A673 (cell line): ENCODE measurements around the gene DLEC1. TPM values are rescaled to one million over a fixed set of nuclear protein-coding genes. Genes with fewer than 3 reads are reported as not detected.

Source experiments
- BruUV-seq: library from RNA; stranded (reverse); fragments of 400-500 nt; replicated peaks from 2 replicates; lab custom pipeline; 2021; lab: Mats Ljungman, UMichigan
- CTCF ChIA-PET: fragments of 300-600 bp; sonication (Branson Sonifier 250); formaldehyde crosslinking; loops from one replicate; lab custom pipeline; 2022; ENCODE audit warnings: antibody characterized with exemption; lab: Charles Lee
- POLR2A ChIA-PET: fragments of 300-600 bp; sonication (Branson Sonifier 250); formaldehyde crosslinking; loops from one replicate; lab custom pipeline; 2022; ENCODE audit warnings: antibody characterized with exemption; ENCODE audit not compliant: low non-redundant PET; lab: Charles Lee
- DNase-seq: peaks from one replicate; pipeline ENCODE4 v3.0.0-alpha.2; 2015; ENCODE audit warnings: low spot score
- H3K27ac ChIP-seq: fragments of 200-600 bp; sonication (generic); 2 replicates; pipeline ENCODE4 v1.5.1; 2016; ENCODE audit warnings: mixed run types, low read depth, mild to moderate bottlenecking, mixed read lengths, antibody characterized with exemption, low read length; ENCODE audit not compliant: poor library complexity, severe bottlenecking
- H3K27me3 ChIP-seq: fragments of 200-600 bp; sonication (generic); replicated peaks from 2 replicates; pipeline ENCODE4 v1.6.1; 2017; ENCODE audit warnings: mixed run types, low read depth, mild to moderate bottlenecking, mixed read lengths, antibody characterized with exemption, low read length; ENCODE audit not compliant: insufficient read depth, poor library complexity
- H3K36me3 ChIP-seq: fragments of 200-600 bp; sonication (generic); 2 replicates; pipeline ENCODE4 v1.6.1; 2016; ENCODE audit warnings: mixed run types, mild to moderate bottlenecking, mixed read lengths, antibody characterized with exemption, low read length; ENCODE audit not compliant: insufficient read depth, poor library complexity, severe bottlenecking
- H3K4me1 ChIP-seq: fragments of 200-600 bp; sonication (generic); 2 replicates; pipeline ENCODE4 v1.6.1; 2017; ENCODE audit warnings: mixed run types, mild to moderate bottlenecking, mixed read lengths, antibody characterized with exemption, low read length; ENCODE audit not compliant: insufficient read depth, poor library complexity, severe bottlenecking
- H3K4me3 ChIP-seq: fragments of 200-600 bp; sonication (generic); 2 replicates; pipeline ENCODE4 v1.5.1; 2016; ENCODE audit warnings: low read depth, mixed run types, mild to moderate bottlenecking, mixed read lengths, low read length; ENCODE audit not compliant: poor library complexity, severe bottlenecking
- H3K9me3 ChIP-seq: fragments of 200-600 bp; sonication (generic); 2 replicates; pipeline ENCODE4 v1.6.1; 2016; ENCODE audit warnings: mixed run types, low read depth, mild to moderate bottlenecking, mixed read lengths, antibody characterized with exemption, low read length; ENCODE audit not compliant: poor library complexity, severe bottlenecking
- CTCF ChIP-seq: fragments of 300-800, 200-600 bp; sonication (generic); conservative IDR thresholded peaks from 2 replicates; pipeline ENCODE4 v1.5.1; 2017; ENCODE audit warnings: low read depth, mild to moderate bottlenecking, antibody characterized with exemption, low read length, moderate library complexity, mixed read lengths
- EZH2 ChIP-seq: fragments of 200-600 bp; sonication (generic); IDR thresholded peaks from 2 replicates; pipeline ENCODE4 v1.6.1; 2017; ENCODE audit warnings: borderline replicate concordance, low read depth, mild to moderate bottlenecking, mixed read lengths, antibody characterized with exemption, low read length; ENCODE audit not compliant: poor library complexity, severe bottlenecking
- intact Hi-C: fragments of 100-400 bp; cut with micrococcal nuclease; formaldehyde crosslinking; loops from one replicate; pipeline ENCODE4 v1.10.0; 2022; ENCODE audit not compliant: unreplicated experiment
- total RNA-seq: library from RNA; stranded (reverse); gene quantifications from 2 replicates; pipeline ENCODE4 v1.2.3, GENCODE V29; 2021

Gene DLEC1
- total RNA-seq, 1 experiment from 2014 or later: not detected

GRCh38 chr3:38128303-38128655, 89.3 kb downstream of the DLEC1 start:
- Histone ChIP-seq H3K4me3 (no peak overlapping the region), H3K4me1 (no peaks in the 10 kb centered on the region), H3K36me3 (peaks cover 8% of the 10 kb centered on the region), H3K27me3 (no peaks in the 10 kb centered on the region), H3K9me3 (no peaks in the 10 kb centered on the region), H3K27ac (no peak overlapping the region)
- no peak for TF ChIP-seq CTCF
- no peak for TF ChIP-seq EZH2
- no peak for DNase-seq
- CTCF ChIA-PET: no interaction called here
- POLR2A ChIA-PET: no interaction called here
- intact Hi-C loops: no loop called here
- no TSS peak for BruUV-seq

- H3K4me1 ChIP-seq: no peaks in the 10 kb centered on the region
- H3K4me3 ChIP-seq: no peak overlapping the region
- ChIA-PET POLR2A (no interaction called here), CTCF (no interaction called here)
- BruUV-seq: no TSS peak
- no peaks in the 10 kb centered on the region for H3K27me3 ChIP-seq
- H3K36me3 ChIP-seq: peaks cover 8% of the 10 kb centered on the region
- H3K9me3 ChIP-seq: no peaks in the 10 kb centered on the region
- TF ChIP-seq CTCF: no peak
- TF ChIP-seq EZH2: no peak
- intact Hi-C loops: no loop called here
- DNase-seq: no peak
- H3K27ac ChIP-seq: no peak overlapping the region
Measured at GRCh38 chr3:38129058-38129457, 90.0 kb downstream of the DLEC1 start.

- intact Hi-C loops: loop anchor here (10.0 kb wide), 1 partner anchor 214 kb away; the partner anchor contains the start of gene XYLB
- ChIA-PET CTCF (no interaction called here), POLR2A (no interaction called here)
- Histone ChIP-seq H3K4me3 (no peak overlapping the region), H3K36me3 (peaks cover 11% of the 10 kb centered on the region), H3K4me1 (no peaks in the 10 kb centered on the region), H3K27me3 (no peaks in the 10 kb centered on the region), H3K27ac (no peak overlapping the region), H3K9me3 (no peaks in the 10 kb centered on the region)
- DNase-seq: no peak
- no TSS peak for BruUV-seq
- TF ChIP-seq CTCF (no peak), EZH2 (no peak)
Measured at GRCh38 chr3:38130631-38131065, 91.6 kb downstream of the DLEC1 start.
